AG09309 (cell line): ENCODE data around the gene HSPE1.
"Not testable (repeated sequence)": the region's sequence is repeated elsewhere in the genome, so short reads cannot be mapped to it uniquely, and the experiment has no call there.

ENCODE experiments used
- DNase-seq: peaks from one replicate; pipeline ENCODE4 v3.0.0-alpha.2; 2010; ENCODE audit warnings: low read depth
- H3K4me3 ChIP-seq: 2 replicates; pipeline ENCODE4 v1.5.1; 2011; ENCODE audit warnings: mild to moderate bottlenecking, low read depth, low read length, moderate library complexity; ENCODE audit not compliant: control insufficient read depth
- CTCF ChIP-seq: IDR thresholded peaks from 2 replicates; pipeline ENCODE4 v1.5.1; 2011; ENCODE audit warnings: mild to moderate bottlenecking, low read depth, low read length, inconsistent platforms; ENCODE audit not compliant: insufficient read depth, control insufficient read depth; ENCODE audit errors: missing control alignments

Gene HSPE1

GRCh38 chr2:197517150-197517549 lies 17.0 kb downstream of the HSPE1 start:
- no peak for DNase-seq
- peak overlapping the region; percentile 91 for H3K4me3 ChIP-seq
- no peak for TF ChIP-seq CTCF

DNA sequence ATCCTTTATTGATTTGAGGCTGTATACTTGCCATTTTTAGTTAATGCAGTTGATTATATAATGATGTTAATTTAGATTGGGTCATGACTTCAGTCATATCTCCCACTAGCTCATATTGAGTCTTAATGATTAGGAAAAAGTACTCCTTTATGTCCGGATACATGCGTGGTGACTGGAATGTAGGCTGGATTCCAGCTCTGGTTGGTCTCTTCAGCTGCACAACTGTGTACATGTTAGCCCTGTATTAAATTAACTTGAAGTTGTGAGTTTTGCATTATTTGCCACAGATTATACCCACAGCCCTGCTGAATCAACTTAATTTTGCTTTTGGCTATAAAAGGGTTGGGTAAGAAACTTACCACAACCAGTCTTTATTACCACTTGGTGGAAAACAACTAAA lies 38.2 kb downstream of the HSPE1 start:
- DNase-seq: no peak
- H3K4me3 ChIP-seq: no peak overlapping the region
- TF ChIP-seq CTCF: no peak

GRCh38 chr2:197539734-197540133 lies 39.6 kb downstream of the HSPE1 start:
- DNase-seq: no peak
- H3K4me3 ChIP-seq: no peak overlapping the region
- TF ChIP-seq CTCF: no peak

GRCh38 chr2:197543206-197543605 lies 43.0 kb downstream of the HSPE1 start:
- TF ChIP-seq CTCF: no peak
- H3K4me3 ChIP-seq: no peak overlapping the region
- no peak for DNase-seq

DNA sequence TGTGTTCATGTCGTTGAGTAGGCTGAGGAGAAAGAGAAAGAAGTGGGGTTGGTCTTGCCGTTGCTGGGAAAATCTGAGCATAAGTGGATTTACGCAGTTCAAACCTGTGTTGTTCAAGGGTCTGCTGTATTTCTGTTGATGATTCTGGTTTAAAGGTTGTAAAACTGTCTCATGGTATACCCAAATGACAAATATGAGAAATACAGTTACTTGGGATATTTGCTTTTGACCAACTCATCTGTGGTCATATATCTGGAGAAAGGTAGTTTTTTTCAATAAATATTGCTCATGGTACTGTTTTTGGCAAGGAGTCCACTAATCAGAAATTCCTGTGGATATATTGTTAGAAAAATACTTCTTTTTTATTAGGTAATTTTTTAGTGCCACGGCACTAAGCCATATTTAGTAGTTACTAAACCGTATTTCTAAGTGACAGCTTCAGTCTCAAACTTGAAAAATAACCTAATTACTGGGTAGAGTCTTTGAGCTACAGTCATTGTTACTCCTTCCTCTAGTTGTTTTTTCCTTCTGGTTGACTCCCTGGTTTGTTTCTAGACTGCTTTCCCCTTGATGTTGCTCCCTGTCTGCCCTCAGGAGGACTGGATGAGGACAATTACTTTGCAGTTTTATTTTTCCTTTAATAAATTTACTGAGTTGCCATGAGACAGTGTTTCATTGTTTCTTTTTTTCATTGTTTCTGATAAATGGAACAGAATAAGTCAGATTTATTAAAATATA lies 47.2 kb downstream of the HSPE1 start:
- H3K4me3 ChIP-seq: no peak overlapping the region
- DNase-seq: no peak
- TF ChIP-seq CTCF: no peak

GRCh38 chr2:197548582-197548981 lies 48.4 kb downstream of the HSPE1 start:
- no peak overlapping the region for H3K4me3 ChIP-seq
- no peak for DNase-seq
- no peak for TF ChIP-seq CTCF

DNA sequence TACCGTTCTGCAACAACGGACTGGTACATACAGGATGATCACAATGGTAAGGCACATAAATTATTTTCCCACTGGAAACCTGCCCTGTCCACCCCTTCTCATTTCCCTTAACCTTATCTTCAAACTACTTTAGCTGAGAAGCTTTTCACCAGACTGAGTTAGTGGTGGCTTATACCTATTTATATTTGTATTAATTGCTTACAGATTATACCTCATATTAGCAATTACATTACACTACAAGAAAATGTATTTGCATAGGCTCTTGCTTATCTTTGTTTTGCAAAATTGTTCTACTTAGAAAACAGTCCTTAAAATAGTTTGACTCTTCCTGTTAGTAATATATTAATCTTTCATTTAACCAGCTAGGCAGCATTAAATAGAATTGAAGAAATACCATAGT lies 51.1 kb downstream of the HSPE1 start:
- not testable (repeated sequence) for DNase-seq, H3K4me3 ChIP-seq
